Astrocyte of the spinal cord (primary cell): ENCODE data around the gene SPAM1.
"Not testable (repeated sequence)": the region's sequence is repeated elsewhere in the genome, so short reads cannot be mapped to it uniquely, and the experiment has no call there.

ENCODE experiments used
- DNase-seq: peaks from one replicate; pipeline ENCODE4 v3.0.0; 2011; ENCODE audit warnings: low read depth, low spot score
- H3K4me3 ChIP-seq: 2 replicates; pipeline ENCODE4 v1.5.1; 2011; ENCODE audit warnings: low read depth, mild to moderate bottlenecking, low read length, moderate library complexity
- in situ Hi-C: cut with HindIII; loops from 2 replicates; pipeline ENCODE4 v1.10.0; 2017; ENCODE audit warnings: low sequenced_read_pairs
- TF ChIP-seq, protein P1 (sequence below): IDR thresholded peaks from 2 replicates; pipeline ENCODE4 v1.5.1; 2012; ENCODE audit warnings: low read depth, mild to moderate bottlenecking, low read length, inconsistent platforms

The SPAM1 gene

DNA sequence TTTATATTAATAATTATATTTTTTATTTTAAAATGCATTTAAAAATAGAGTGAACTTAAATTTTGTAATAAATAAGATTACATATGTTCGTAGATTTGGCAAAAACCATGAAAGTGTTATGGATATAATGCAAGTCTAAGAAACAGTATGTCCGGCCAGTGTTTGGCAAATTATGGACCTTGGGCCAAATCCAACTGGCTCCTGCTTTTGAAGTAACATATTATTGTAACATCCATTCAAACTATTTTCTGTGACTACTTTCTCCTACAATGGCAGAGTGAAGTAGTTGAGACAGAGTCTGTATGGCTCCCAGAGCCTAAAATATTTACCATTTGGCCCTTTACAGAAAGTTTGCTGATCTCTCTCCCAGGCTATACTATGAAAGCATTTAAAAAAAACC, 69.0 kb downstream of the SPAM1 start:
- TF ChIP-seq, protein P1, sequence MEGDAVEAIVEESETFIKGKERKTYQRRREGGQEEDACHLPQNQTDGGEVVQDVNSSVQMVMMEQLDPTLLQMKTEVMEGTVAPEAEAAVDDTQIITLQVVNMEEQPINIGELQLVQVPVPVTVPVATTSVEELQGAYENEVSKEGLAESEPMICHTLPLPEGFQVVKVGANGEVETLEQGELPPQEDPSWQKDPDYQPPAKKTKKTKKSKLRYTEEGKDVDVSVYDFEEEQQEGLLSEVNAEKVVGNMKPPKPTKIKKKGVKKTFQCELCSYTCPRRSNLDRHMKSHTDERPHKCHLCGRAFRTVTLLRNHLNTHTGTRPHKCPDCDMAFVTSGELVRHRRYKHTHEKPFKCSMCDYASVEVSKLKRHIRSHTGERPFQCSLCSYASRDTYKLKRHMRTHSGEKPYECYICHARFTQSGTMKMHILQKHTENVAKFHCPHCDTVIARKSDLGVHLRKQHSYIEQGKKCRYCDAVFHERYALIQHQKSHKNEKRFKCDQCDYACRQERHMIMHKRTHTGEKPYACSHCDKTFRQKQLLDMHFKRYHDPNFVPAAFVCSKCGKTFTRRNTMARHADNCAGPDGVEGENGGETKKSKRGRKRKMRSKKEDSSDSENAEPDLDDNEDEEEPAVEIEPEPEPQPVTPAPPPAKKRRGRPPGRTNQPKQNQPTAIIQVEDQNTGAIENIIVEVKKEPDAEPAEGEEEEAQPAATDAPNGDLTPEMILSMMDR, result no peak
- in situ Hi-C loops, result no loop called here
- DNase-seq, result no peak
- H3K4me3 ChIP-seq, result no peak overlapping the region

DNA sequence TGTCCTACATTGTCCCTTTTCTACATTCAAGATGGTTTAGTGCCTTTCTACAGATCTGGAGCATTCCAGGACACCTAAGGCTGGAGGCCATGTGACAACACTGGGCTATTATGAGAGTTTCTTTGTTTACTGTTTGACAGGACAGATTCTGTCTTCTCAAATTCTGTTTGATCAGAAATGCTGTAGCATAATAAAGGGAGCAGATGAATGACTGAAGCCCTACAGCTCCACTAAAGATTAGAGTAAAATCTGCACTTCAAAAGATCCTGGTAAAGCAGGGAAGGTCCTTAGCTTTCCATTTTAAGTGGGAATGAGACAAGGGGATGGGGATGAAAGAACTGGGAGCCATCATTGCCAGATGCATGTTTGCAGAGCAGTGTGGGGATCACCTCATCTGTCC, 69.4 kb downstream of the SPAM1 start:
- TF ChIP-seq, protein P1, result no peak
- in situ Hi-C loops, result no loop called here

DNA sequence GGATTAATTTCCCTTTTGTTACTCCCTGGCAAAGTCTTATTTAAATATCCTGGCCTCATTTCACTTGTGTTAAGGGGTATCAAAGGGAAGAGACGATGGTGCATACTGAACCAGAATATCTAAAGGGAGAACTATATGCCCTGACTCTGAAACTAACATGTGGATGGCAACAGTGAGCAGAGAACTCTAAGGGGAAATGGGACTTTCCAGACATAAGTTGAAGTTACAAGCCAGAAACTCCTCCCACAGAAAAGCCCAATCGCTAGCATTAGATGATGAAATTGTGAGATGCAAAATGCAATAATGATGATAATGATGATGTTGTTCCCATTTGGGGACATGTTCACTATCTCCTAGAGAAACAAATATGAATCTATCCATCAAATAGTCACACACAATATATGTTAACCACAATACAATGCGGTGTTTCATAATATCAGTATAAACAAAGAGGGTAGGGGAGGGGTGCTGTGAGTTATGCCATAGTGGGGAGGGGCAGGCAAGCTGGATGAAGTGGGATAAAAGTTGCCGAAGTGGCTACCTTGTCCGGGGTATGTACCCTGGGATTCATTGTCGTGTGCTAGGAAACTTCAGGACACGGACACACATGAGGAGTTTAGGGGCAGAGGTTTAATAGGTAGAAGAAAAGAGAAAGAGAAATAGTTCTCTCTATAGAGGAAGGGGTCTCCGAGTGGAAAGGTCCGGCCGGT, 70.7 kb downstream of the SPAM1 start:
- in situ Hi-C loops, result no loop called here
- H3K4me3 ChIP-seq, result no peak overlapping the region
- no peak for DNase-seq
- TF ChIP-seq, protein P1, result no peak

More for the DNA sequence above, 69.4 kb downstream of the SPAM1 start:
- H3K4me3 ChIP-seq, result no peak overlapping the region
- DNase-seq, result no peak

DNA sequence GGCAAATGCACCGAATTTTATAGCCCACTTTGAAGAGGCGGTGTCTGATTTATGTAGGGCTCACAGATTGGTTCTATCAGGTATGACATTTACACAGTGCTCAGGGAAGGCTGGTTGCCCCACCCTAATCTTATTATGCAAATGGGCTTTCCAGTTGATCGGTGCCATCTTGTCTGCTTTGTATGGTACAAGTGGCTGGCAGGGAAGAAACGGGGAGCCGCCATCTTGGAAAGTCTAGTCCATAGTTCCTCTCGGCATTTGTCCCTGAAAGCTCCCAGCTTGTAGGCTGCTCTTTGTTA, 71.2 kb downstream of the SPAM1 start:
- TF ChIP-seq, protein P1, result no peak
- H3K4me3 ChIP-seq, result no peak overlapping the region
- in situ Hi-C loops, result no loop called here
- no peak for DNase-seq

DNA sequence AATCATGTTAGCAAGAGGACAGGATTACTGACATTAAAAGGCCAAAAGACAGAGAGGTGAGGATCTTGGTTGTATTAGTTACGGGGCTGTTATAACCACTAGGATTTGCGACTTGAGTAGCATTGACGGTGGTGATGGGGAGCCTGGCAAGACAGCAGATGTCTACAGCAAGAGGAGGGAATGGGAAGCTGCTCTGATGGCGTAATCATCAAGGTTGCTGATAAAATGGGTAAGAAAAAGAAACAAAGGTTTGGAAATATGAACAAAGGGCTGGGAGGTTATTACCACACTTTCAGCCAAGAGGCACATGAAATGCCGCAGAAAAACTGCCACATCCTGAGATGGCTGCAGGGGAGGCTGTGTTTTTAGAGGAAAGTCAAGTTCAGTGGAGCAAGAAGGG, 73.9 kb downstream of the SPAM1 start:
- no peak for DNase-seq
- in situ Hi-C loops, result no loop called here
- TF ChIP-seq, protein P1, result no peak
- H3K4me3 ChIP-seq, result no peak overlapping the region

DNA sequence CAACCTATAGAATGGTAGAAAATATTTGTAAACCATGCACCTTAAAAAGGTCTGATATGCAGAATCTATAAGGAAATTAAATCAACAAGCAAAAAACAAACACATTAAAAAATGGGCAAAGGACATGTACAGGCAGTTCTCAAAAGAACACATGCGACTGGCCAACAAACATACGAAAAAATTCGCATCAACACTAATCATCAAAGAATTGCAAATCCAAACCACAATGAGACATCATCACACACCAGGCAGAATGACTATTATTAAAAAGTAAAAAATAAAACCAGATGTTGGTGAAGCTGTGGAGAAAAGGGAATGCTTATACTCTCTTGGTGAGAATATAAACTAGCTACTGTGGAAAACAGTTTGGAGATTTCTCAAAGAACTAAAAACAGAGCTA, 74.7 kb downstream of the SPAM1 start:
- H3K4me3 ChIP-seq, result no peak overlapping the region
- in situ Hi-C loops, result no loop called here
- DNase-seq, result no peak
- TF ChIP-seq, protein P1, result no peak

DNA sequence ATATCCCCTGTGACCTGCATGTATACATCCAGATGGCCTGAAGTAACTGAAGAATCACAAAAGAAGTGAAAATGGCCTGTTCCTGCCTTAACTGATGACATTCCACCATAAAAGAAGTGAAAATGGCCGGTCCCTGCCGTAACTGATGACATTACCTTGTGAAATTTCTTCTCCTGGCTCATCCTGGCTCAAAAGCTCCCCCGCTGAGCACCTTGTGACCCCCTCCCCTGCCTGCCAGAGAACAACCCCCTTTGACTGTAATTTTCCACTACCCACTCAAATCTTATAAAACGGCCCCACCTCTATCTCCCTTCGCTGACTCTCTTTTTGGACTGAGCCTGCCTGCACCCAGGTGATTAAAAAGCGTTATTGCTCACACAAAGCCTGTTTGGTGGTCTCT, 83.3 kb downstream of the SPAM1 start:
- in situ Hi-C loops, H3K4me3 ChIP-seq, DNase-seq: not testable (repeated sequence)
